Upper lobe of left lung (tissue), 4 donors: ENCODE results near the gene LHX2.

Experiments used
- CTCF ChIP-seq, 6 experiments: fragments of 450-650 bp in 4 of 6; fragments of 200-600 bp in 2 of 6; sonication (generic) in 2 of 6; IDR thresholded peaks; one replicate each; pipeline ENCODE4 v1.5.1; 2016 to 2019; ENCODE audit warnings: antibody characterized with exemption in 6 of 6
- POLR2A ChIP-seq, 4 donors: fragments of 450-650 bp; IDR thresholded peaks; one replicate each; pipeline ENCODE4 v1.5.1; 2016 to 2017; ENCODE audit warnings: antibody characterized with exemption in 4 of 4, mild to moderate bottlenecking in 2 of 4

- TF ChIP-seq POLR2A (IDR thresholded peaks at IDR 0.05) (no peak), CTCF (IDR thresholded peaks at IDR 0.05) (no peak)
Measured at GRCh38 chr9:123973590-123974223, 37.9 kb upstream of the LHX2 start.
